Renal cortical epithelial cell (primary cell): ENCODE data around the gene DNLZ. TPM values are rescaled to one million over a fixed set of nuclear protein-coding genes. Genes with fewer than 3 reads are reported as not detected.

Source experiments
- DNase-seq: peaks from one replicate; pipeline ENCODE4 v3.0.0-alpha.2; 2011; ENCODE audit warnings: low read depth
- total RNA-seq: library from RNA; depleted of rRNA; stranded (reverse); fragments of >200 nt; gene quantifications from 2 replicates; pipeline ENCODE4 v1.2.3, GENCODE V29; 2014

Gene DNLZ
- total RNA-seq, 1 donor from 2014 or later, result 12.5 TPM

DNA sequence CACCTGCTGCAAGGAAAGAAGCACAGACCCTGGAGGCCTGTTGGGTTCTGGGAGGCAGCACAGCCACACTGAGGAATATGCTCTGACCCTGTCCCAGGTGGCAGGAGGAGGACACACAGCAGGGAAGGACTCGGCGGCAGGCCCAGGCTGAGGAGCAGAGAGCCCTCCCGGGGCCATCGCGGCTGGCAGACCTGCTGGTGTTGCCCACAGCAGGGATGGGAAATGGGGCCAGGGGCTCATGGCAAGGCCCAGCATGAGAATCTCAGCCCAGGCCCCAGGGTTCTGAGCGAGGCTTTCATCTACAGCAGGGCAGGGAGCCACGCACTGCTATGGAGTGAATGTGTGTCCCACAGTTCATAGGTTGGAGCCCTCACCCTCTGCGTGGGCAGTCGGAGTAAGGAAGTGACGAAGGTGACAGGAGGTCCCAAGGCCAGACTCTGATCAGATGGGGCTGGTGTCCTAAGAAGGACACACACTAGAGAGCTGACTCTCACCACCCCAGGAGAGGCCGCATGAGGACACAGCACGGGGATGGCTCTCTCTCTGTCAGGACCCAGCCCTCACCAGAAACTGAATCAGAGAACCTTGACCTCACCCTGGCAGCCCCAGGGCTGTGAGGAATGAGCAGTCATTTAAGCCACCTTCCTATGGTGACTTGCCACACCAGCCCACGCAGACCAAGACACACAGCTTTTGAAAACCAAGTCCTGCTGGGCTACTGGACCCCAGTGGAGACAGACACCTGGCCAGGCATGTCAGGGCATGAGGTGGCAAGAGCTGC, 46.5 kb downstream of the DNLZ start:
- no peak for DNase-seq

DNA sequence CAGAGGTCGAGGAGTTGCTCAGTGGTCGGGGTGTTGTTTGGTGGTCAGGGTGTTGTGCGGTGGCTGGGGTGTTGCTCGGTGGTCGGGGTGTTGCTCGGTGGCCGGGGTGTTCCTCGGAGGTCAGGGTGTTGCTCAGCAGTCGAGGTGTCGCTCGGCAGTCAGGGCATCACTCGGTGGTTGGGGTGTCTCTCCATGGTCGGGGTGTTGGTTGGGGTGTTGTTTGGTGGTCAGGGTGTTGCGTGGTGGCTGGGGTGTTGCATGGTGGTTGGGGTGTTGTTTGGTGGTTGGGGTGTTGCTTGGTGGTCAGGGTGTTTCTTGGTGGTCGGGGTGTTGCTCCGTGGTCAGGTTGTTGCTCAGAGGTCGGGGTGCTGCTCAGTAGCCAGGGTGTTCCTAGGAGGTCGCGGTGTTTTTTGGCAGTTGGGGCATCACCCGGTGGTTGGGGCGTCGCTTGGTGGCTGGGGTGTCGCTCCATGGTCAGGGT, 47.2 kb downstream of the DNLZ start:
- DNase-seq, result no peak

DNA sequence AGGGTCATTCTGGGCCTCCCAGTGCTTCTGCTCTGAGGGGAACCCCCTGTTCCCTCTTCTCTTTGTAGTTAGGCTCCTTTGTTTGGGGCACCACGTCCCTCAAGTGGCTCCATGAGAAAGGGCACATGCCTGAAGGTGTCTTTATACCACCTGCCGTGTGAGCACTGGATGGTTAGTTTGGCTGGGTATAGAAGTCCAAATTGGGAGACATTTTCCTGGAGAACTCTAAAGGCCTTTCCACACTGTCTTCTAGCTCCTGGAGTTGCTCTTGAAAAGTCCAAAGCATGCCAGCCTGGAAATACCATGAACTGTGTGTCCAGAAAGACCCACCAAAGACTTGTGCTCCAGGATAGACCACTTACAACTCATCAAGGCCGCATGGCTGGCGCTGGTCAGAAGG, 48.6 kb downstream of the DNLZ start:
- no peak for DNase-seq

DNA sequence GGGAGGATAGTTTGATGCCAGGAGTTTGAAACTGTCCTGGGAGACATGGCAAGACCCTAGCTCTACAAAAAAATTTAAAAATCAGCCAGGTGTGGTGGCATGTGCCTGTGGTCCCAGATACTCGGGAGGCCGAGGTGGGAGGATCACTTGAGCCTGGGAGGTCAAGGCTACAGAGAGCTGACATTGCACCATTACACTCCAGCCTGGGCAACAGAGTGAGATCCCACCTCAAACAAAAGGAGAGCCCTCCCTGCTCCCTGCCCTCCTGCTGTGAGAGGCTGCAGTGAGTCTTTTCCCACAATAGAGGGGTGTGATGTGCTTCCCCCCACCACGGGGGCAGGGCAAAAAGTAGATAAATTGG, 49.5 kb downstream of the DNLZ start:
- DNase-seq, result no peak

DNA sequence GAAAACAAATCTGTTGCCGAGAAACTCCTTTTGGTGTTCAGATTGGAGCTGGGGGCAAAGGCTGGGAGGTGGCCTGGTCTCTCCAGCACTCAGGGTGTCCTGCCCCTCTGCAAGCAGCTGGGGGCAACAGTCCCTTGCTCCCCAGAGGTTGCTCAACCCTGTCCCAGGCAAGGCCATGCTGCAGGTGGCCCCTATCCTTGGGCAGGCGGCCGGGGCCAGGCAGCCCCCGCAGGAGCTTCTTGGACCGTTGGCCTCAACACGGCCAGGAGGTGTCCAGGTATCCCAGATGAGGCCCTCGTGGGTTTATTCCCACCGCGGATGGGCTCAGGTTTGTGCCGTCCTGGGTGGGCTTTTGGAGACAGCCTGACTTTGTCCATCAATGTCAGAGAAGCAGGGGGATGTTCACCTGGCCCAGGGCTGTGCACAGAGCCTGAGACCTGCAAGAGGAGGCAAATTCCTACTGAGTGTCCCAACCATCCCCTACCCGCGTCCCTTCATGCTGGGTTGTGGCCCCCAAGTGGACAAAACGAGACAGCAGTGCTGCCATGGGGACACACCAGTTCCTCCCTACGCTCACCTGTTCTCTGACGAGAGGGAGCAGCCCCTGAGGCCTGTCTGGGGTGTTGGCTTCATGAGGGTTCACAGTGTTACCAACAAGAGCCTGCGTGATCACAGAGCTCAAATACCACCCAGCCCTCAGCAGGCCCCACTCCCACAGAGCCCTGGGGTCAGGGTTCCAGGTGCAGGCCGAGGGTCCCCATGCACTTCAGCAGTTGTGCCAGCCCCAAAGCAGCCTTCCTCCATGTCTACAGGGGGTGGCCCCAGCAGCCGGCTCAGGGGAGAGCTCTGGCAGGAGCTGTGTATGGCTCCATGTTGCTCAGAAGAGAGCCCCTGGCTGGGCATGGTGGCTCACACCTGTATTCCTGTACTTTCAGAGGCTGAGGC, 50.2 kb downstream of the DNLZ start:
- no peak for DNase-seq

DNA sequence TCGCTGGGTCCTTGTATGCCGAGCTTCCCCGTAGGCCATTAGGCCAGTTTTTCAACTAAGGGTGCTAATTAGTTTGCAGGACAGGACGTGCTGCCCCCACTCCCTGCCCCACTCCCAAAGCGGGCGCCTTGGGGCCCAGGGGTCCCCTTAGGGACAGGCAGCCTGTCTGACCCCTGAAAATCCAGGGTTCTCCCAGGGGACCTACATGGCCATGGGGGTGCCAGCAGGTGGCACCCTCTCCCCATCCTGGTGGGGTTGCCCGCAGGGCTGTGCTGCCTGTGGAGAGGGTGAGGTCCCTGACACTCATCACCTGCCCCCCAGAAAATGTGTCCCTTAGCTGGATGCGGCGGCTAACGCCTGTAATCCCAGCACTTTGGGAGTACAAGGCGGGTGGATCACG, 51.1 kb downstream of the DNLZ start:
- DNase-seq, result no peak

DNA sequence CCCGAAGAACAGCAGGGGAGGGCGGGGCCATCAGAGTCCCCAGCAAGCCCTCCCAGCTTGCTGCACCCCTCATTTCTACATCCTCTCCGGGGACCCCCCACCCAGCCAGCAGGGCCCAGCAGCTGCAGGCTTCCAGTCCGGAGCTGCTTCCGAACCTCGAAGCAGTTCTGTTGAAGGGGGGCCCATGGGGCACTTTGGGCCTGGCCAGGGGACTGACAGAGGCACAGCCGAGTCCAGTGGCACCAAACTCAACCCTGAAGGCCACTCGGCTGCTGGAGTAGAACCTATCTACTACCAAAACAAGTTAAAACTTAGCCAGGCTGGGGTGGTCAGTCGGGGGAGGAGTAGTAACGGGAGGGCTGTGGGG, 51.6 kb downstream of the DNLZ start:
- DNase-seq, result no peak

DNA sequence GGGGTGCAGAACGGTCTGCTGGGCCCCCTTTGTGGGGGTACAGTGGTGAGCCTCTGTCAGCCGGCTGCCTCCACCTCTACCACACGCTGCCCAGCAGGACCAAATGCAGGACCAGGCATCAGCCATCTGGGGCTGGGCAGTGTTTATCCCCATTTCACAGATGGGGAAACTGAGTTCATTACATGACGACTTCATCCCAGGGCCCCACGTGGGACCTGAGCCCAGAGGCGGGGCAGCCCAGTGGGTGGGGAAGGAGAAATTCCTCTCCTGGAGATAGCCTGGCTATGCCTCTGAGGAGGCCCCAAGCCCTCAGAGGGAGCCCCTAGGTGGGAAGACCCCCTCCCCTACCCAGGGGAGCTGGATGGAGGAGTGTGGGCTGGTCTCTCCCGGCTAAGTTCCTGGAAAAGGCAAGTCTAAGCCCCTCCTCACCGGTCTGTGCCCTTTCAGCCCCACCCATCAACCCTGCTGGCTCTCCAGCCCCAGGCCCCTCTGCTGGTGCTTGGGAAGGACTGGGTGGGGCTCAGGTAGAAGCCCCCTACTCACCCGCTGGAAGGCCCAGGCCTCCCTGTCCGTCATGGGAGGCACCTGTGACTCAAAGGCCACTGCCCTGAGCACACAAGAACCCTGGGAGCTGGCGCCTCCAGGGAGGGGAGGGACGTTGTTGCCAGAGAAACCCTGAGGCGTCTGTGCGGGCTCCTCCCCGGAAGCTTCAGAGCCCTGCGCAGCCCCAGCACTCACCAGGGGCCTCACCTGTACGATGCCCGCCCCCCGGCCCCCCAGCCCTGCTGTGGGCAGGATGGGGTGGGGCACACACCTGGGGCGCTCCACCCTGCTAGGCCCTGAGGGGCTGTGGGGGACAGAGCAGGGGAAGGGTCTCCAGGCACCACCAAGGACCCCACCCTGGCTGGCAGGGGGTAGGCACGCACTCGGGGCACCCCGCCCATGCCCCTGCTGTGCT, 52.2 kb downstream of the DNLZ start:
- DNase-seq, result no peak

DNA sequence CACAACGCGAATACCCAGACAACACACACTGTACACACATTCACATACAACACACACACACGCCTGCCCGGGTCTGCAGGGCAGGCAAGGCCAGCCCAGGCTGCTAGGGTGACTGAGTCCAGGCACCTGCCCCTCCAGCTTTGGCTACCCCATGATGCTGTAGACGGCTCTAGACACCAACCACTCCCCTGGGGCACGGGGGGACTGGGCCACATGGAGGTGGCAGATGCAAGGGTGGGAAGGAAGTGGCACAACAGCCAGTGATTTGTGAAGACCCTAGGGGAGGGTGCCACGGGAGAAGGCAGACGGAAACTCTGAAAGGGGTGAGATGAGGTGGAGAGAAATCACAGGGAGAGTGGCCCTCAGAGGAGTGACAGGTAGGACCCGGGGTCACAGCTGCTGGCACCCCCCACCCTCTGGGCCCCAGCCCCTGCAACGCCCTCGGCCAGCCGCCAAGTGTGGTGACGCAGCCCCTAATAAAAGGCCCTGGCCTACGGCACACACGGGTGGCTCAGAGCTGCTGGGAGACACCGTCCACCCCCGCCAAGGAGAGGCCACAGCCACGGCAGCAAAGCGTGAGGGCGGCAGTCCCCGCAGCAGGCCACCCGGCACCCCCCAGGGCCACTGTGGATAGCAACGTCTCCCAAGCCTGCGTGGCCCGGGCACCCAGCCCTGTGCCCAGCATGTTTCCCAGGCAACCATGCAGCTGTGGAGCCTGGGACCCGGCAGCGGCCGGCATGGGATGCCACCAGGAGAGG, 53.1 kb downstream of the DNLZ start:
- no peak for DNase-seq

DNA sequence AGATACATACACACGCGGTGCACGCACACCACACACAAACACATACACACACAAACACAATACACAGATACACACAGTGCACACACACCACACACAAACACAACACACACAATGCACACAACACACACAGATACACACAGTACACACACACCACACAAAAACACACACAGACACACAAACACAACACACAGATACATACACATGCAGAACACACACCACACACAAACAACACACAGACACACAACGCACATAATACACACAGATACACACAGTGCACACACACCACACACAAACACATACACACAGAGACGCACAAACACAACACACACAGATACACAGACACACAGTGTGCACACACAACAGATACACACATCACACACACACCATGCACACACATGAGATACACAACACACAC, 53.7 kb downstream of the DNLZ start:
- no peak for DNase-seq

Other genes with a start within 250 kb of the DNLZ start
- 69.3 and 73.2 TPM in 2 replicates for gene TMEM250, start 244.9 kb downstream of the DNLZ start, total RNA-seq
- gene LHX3, start 158.6 kb downstream of the DNLZ start, total RNA-seq, result not detected in 2 replicates
- gene QSOX2, start 117.9 kb downstream of the DNLZ start, total RNA-seq, result 9.2 and 10.3 TPM in 2 replicates
- not detected in 2 replicates for gene CCDC187, start 59.6 kb downstream of the DNLZ start, total RNA-seq
- 15.5 and 23.6 TPM in 2 replicates for gene GPSM1, start 36.2 kb downstream of the DNLZ start, total RNA-seq
- gene CARD9, start 9.9 kb upstream of the DNLZ start, total RNA-seq, result 0.52 and 1.5 TPM in 2 replicates
- gene SNAPC4, start 36.4 kb upstream of the DNLZ start, total RNA-seq, result 7.5 and 15.5 TPM in 2 replicates
- 30.4 and 54.5 TPM in 2 replicates for gene ENTR1, start 46.9 kb upstream of the DNLZ start, total RNA-seq
- gene PMPCA, start 46.9 kb upstream of the DNLZ start, total RNA-seq, result 45.8 and 48.1 TPM in 2 replicates
- 4.3 and 11.5 TPM in 2 replicates for gene INPP5E, start 76.1 kb upstream of the DNLZ start, total RNA-seq
- gene SEC16A, start 119.3 kb upstream of the DNLZ start, total RNA-seq, result 20.8 and 69.4 TPM in 2 replicates
- gene NOTCH1, start 182.3 kb upstream of the DNLZ start, total RNA-seq, result 9.2 and 47.5 TPM in 2 replicates